Pancreas (tissue), 10 donors: ENCODE measurements around the gene SRSF7. TPM values are rescaled to one million over a fixed set of nuclear protein-coding genes. Genes with fewer than 3 reads are reported as not detected.

Experiments
- ATAC-seq, 4 donors: fragments of 200-7000 bp; cut with Tn5 transposase; one replicate each; pipeline versions ENCODE4 v1.8.0 to v1.9.1; 2020; ENCODE audit warnings: mild to moderate bottlenecking in 4 of 4, moderate library complexity in 4 of 4
- DNase-seq, 6 donors: peaks; one replicate each; pipeline ENCODE4 v3.0.0-alpha.2; 2020
- FAIRE-seq: peaks from 2 replicates; lab custom pipeline; 2012; peaks lifted over from hg19 to GRCh38; lab: Jason Lieb, UNC
- H3K27ac ChIP-seq, 4 donors: fragments of 200-600 bp; sonication (generic); 1 replicate in 3 of 4; 2 replicates in 1 of 4; pipeline versions ENCODE4 v1.5.0 to v1.8.0; 2020
- H3K27me3 ChIP-seq, 4 donors: fragments of 200-600 bp; one replicate each; pipeline ENCODE4 v1.8.0; 2021
- H3K36me3 ChIP-seq, 3 donors: fragments of 200-600 bp; sonication (generic) in 1 of 3; one replicate each; pipeline versions ENCODE4 v1.5.0 to v1.8.0; 2020 to 2021
- H3K4me1 ChIP-seq, 3 donors: fragments of 200-600 bp; one replicate each; pipeline ENCODE4 v1.8.0; 2021
- H3K4me3 ChIP-seq, 4 donors: fragments of 200-600 bp; sonication (generic) in 2 of 4; one replicate each; pipeline versions ENCODE4 v1.5.0 to v1.8.0; 2020 to 2021
- H3K9me3 ChIP-seq, 4 donors: fragments of 200-600 bp; one replicate each; pipeline ENCODE4 v1.8.0; 2021
- WGBS, 2 donors: extraction: QIAGEN DNeasy Blood & Tissue Kit; methylation state at CpG; one replicate each; pipeline ENCODE4 v1.1.7; 2013; 5-methylcytosine and 5-hydroxymethylcytosine counted together
- intact Hi-C, 3 donors: fragments of 100-400 bp; cut with DNase I; formaldehyde crosslinking; loops; one replicate each; pipeline versions ENCODE4 v1.11.1 to v1.14.2; 2022
- polyA plus RNA-seq, 2 donors: library from polyadenylated mRNA; stranded (reverse); fragments of 200-250 nt; gene quantifications; one replicate each; pipeline ENCODE4 v1.2.3, GENCODE V29; 2013
- total RNA-seq, 6 donors: library from RNA; stranded (reverse); fragmentation: NEBNext Ultra II Directional in 4 of 6; extraction: Animal tissue kit (Norgen Biotek cat#: 25700) in 4 of 6; gene quantifications; one replicate each; pipeline versions ENCODE4 v1.2.1 to v1.2.4, GENCODE V29; 2021 to 2023
- TF ChIP-seq, protein P1 (sequence below), 4 donors: fragments of 200-600 bp; sonication (generic) in 3 of 4; IDR thresholded peaks; one replicate each; pipeline versions ENCODE4 v1.5.0 to v1.8.0; 2021; ENCODE audit warnings: antibody characterized with exemption in 4 of 4
- donor health status: healthy with polysubstance abuse.
- donor health status: DM: no; HTN: no; CAD: no; lungs with moderate emphysema.
- donor health status: DM: no; HTN: no; CAD: no.
- donor health status: control.
- donor health status: control.
- donor health status: Bipolar disorder and iron deficiency.
- donor health status: DM: yes; HTN: yes; CAD: no.
- donor health status: DM: no; HTN: no; CAD: no.
- donor health status: DM: no; HTN: no; CAD: no.
- donor health status: DM: yes; HTN: yes; CAD: no.

Gene SRSF7
- total and polyA plus RNA-seq, 8 donors: 27.4 to 119 (median 47.6) TPM

DNA sequence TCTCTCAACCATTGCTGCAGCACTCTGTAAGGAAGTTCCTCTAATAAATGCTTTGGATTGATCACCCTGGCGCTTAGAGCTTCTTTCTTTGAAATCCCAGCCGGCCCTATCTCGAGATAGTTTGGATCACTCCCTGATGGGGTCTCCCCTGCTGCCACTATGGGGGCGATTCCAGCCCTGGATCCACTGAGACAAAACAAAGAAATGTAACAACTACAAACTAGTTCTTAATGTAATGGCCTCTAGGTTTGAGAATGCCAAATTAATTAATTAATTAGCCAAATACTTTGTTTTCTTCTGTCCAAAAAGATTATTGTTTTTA is 15.2 kb downstream of the SRSF7 start:
- FAIRE-seq: no peak
- intact Hi-C loops: loop anchor here (5.0 to 10.0 kb wide), 3 partner anchors 151 to 421 kb away; no protein-coding TSS in a partner anchor

DNA sequence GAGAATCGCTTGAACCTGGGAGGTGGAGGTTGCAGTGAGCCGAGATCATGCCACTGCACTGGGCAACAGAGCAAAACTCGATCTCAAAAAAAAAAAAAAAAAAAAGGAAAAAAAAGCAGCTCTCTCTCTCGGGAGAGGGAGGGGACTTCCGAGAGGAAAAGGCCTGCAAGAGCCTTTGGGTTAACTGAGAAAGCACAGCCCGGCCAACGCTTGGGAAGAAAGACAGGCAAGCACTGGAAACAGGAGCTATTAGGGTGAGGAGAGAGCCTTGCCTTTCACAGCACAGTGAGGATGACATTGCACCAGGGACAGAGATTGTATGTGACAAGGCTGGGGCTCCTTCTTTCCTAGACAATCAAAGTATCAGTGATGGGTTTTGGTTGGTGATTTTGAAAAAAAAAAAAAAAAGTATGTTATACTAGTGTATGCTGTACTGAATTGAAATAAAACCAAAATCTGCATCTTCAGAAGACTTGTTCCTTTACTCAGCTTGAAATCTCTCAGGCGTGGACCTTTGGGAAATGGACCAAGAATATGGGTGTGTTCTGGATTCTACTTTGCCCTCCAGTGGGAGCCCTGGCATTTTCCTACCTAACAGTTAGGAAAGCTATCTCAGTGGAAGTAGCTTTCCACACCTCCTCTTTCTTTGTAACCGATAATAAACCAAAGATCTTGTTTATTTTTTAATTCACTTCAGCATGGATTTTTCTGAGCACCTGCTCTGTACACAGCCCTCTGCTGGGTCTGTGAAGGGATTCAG is 16.7 kb downstream of the SRSF7 start:
- no peaks in the 10 kb centered on the region for H3K27me3 ChIP-seq
- no peak overlapping the region for H3K27ac ChIP-seq
- H3K36me3 ChIP-seq: peaks cover 0 to 6% (median 0%) of the 10 kb centered on the region in 3 donors
- FAIRE-seq (no peak), ATAC-seq (no peak), DNase-seq (no peak)
- TF ChIP-seq, protein P1, sequence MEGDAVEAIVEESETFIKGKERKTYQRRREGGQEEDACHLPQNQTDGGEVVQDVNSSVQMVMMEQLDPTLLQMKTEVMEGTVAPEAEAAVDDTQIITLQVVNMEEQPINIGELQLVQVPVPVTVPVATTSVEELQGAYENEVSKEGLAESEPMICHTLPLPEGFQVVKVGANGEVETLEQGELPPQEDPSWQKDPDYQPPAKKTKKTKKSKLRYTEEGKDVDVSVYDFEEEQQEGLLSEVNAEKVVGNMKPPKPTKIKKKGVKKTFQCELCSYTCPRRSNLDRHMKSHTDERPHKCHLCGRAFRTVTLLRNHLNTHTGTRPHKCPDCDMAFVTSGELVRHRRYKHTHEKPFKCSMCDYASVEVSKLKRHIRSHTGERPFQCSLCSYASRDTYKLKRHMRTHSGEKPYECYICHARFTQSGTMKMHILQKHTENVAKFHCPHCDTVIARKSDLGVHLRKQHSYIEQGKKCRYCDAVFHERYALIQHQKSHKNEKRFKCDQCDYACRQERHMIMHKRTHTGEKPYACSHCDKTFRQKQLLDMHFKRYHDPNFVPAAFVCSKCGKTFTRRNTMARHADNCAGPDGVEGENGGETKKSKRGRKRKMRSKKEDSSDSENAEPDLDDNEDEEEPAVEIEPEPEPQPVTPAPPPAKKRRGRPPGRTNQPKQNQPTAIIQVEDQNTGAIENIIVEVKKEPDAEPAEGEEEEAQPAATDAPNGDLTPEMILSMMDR (IDR thresholded peaks at IDR 0.05): no peak
- 72 to 73% methylated on average over 9 of the region's 9 CpGs for WGBS, 2 donors
- no peak overlapping the region for H3K4me3 ChIP-seq
- intact Hi-C loops: loop anchor here (5.0 to 10.0 kb wide), 3 partner anchors 150 to 420 kb away; no protein-coding TSS in a partner anchor
- H3K4me1 ChIP-seq: peaks cover 6 to 14% (median 14%) of the 10 kb centered on the region in 3 donors
- no peaks in the 10 kb centered on the region for H3K9me3 ChIP-seq

More for the DNA sequence above, 15.2 kb downstream of the SRSF7 start:
- Histone ChIP-seq H3K36me3 (no peaks in the 10 kb centered on the region), H3K27ac (no peak overlapping the region), H3K4me3 (no peak overlapping the region), H3K4me1 (peaks cover 6 to 14% (median 14%) of the 10 kb centered on the region in 3 donors), H3K9me3 (no peaks in the 10 kb centered on the region), H3K27me3 (no peaks in the 10 kb centered on the region)
- WGBS, 2 donors: 32 to 52% methylated on average over 4 of the region's 4 CpGs
- DNase-seq: no peak
- TF ChIP-seq, protein P1 (IDR thresholded peaks at IDR 0.05): no peak
- peak in 1 of 4 donors; percentile 21 for ATAC-seq

DNA sequence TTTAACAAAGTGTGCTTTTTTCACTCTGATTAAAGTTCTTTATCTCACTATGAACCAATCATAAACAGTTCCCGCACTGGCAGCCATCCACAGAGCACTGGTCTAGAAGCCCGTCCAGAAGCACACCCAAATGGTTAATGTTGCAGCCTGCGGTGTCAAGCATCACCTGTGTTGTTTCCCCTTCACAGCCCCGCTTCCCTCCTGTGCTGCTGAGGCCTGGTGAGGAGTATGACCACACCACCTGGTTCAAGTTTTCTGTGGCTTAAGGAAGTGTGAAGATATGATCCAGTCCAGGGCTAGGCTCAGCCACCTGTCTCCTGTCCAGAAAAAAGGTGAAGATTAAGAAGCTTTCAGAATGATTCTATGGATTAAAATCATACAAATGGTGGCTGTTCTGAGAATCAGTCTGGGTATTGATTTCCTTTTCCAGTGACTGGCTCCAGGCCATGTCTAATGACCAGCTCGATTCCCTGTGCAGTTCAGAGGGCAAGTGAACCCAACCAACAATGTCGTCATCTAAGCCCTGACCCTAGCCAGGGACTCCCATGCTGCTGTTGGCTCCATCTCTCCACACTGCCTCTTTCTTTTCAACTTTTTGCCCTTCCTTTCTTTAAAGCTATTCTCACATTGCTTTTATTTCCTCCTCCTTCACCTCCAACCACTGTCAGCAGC is 17.7 kb downstream of the SRSF7 start:
- Histone ChIP-seq H3K4me1 (peaks cover 6 to 14% (median 14%) of the 10 kb centered on the region in 3 donors), H3K27ac (no peak overlapping the region), H3K36me3 (peaks cover 0 to 6% (median 0%) of the 10 kb centered on the region in 3 donors), H3K4me3 (no peak overlapping the region), H3K27me3 (no peaks in the 10 kb centered on the region), H3K9me3 (no peaks in the 10 kb centered on the region)
- TF ChIP-seq, protein P1 (IDR thresholded peaks at IDR 0.05): no peak
- intact Hi-C loops: loop anchor here in 1 of 3 donors (10.0 kb wide), 2 partner anchors 149 to 419 kb away; no protein-coding TSS in a partner anchor
- FAIRE-seq (no peak), ATAC-seq (peak; percentile 15 to 51 (median 31)), DNase-seq (no peak)
- WGBS, 2 donors: 25 to 29% methylated on average over 6 of the region's 6 CpGs

DNA sequence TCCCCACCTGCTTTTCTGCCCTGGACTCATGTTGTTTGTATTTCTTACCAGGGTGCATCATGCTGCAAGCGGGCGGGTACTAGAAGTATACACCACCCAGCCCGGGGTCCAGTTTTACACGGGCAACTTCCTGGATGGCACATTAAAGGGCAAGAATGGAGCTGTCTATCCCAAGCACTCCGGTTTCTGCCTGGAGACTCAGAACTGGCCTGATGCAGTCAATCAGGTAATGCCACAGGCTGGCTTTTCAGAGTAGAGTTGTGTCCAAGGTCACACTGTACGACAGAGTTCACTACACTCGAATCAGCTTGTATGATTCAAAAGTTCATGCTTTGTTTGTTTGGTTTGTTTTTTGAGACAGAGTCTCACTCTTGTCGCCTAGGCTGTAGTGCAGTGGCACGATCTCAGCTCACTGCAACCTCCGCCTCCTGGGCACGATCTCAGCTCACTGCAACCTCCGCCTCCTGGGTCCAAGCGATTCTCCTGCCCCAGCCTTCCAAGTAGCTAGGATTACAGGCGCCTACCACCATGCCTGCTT is 19.4 kb downstream of the SRSF7 start:
- no peak overlapping the region for H3K4me3 ChIP-seq
- H3K27me3 ChIP-seq: no peaks in the 10 kb centered on the region
- peak in 1 of 4 donors; percentile 15 for ATAC-seq
- TF ChIP-seq, protein P1 (IDR thresholded peaks at IDR 0.05): no peak
- H3K4me1 ChIP-seq: peaks cover 6 to 14% (median 14%) of the 10 kb centered on the region in 3 donors
- no peak for DNase-seq
- WGBS, 2 donors: 80% methylated on average over 14 of the region's 14 CpGs
- peaks cover 0 to 6% (median 0%) of the 10 kb centered on the region in 3 donors for H3K36me3 ChIP-seq
- no peaks in the 10 kb centered on the region for H3K9me3 ChIP-seq
- intact Hi-C loops: loop anchor here in 1 of 3 donors (10.0 kb wide), 2 partner anchors 147 to 417 kb away; no protein-coding TSS in a partner anchor
- no peak overlapping the region for H3K27ac ChIP-seq
- no peak for FAIRE-seq
